HEK293 (cell line): Measurements from ENCODE around the gene AGTR1.

Experiments used
- CTCF ChIA-PET: fragments of 350-600 bp; formaldehyde crosslinking; extraction: SDS; loops from one replicate; lab custom pipeline; 2021; ENCODE audit warnings: antibody characterized with exemption; lab: Yijun Ruan, JAX
- POLR2A ChIA-PET: fragments of 300-600 bp; formaldehyde crosslinking; extraction: SDS; loops from one replicate; lab custom pipeline; 2020; ENCODE audit warnings: antibody characterized with exemption, inconsistent platforms; lab: Yijun Ruan, JAX
- H3K27ac ChIP-seq: fragments of 200-500 bp; sonication (Bioruptor generic); 2 replicates; pipeline ENCODE4 v1.5.1; 2014; ENCODE audit warnings: low read depth, low read length, control low read depth, inconsistent platforms; ENCODE audit errors: extremely low read depth
- H3K36me3 ChIP-seq, 2 experiments: fragments of 200-500 bp in 1 of 2; sonication (Bioruptor generic) in 1 of 2; 1 replicate in 1 of 2; 2 replicates in 1 of 2; pipeline ENCODE4 v1.5.1; 2014 to 2017; ENCODE audit warnings: inconsistent platforms in 2 of 2, low read length in 2 of 2; ENCODE audit not compliant: control insufficient read depth in 2 of 2, insufficient read depth in 1 of 2
- H3K4me1 ChIP-seq: fragments of 200-500 bp; sonication (Bioruptor generic); 2 replicates; pipeline ENCODE4 v1.5.1; 2014; ENCODE audit warnings: mild to moderate bottlenecking, low read length, inconsistent platforms; ENCODE audit not compliant: control insufficient read depth, insufficient read depth
- H3K4me3 ChIP-seq: 2 replicates; pipeline ENCODE4 v1.5.1; 2011; ENCODE audit warnings: low read depth, mild to moderate bottlenecking, control low read depth, low read length, moderate library complexity
- H3K9me3 ChIP-seq: fragments of 200-500 bp; sonication (Bioruptor generic); 2 replicates; pipeline ENCODE4 v1.5.1; 2014; ENCODE audit warnings: low read depth, low read length, inconsistent platforms; ENCODE audit not compliant: control insufficient read depth, insufficient read depth
- BCL11A ChIP-seq: fragments of 450-650 bp; formaldehyde crosslinking; IDR thresholded peaks from 2 replicates; pipeline ENCODE4 v1.5.1; 2016; ENCODE audit warnings: low read depth, missing biosample characterization, missing genetic modification characterization
- KLF1 ChIP-seq: fragments of 450-650 bp; formaldehyde crosslinking; IDR thresholded peaks from 2 replicates; pipeline ENCODE4 v1.5.1; 2016; ENCODE audit warnings: missing biosample characterization, missing genetic modification characterization
- MYNN ChIP-seq: fragments of 450-650 bp; formaldehyde crosslinking; IDR thresholded peaks from 2 replicates; pipeline ENCODE4 v1.5.1; 2016; ENCODE audit warnings: missing biosample characterization, missing genetic modification characterization, borderline replicate concordance
- PRDM1 ChIP-seq: fragments of 450-650 bp; formaldehyde crosslinking; IDR thresholded peaks from 2 replicates; pipeline ENCODE4; 2016; ENCODE audit warnings: missing biosample characterization, missing genetic modification characterization
- ZBTB7A ChIP-seq: fragments of 450-650 bp; formaldehyde crosslinking; IDR thresholded peaks from 2 replicates; pipeline ENCODE4 v1.5.1; 2016; ENCODE audit warnings: low read depth, missing biosample characterization, missing genetic modification characterization
- ZFP41 ChIP-seq: fragments of 450-650 bp; formaldehyde crosslinking; IDR thresholded peaks from 2 replicates; pipeline ENCODE4 v1.5.1; 2016; ENCODE audit warnings: missing biosample characterization, missing genetic modification characterization, borderline replicate concordance
- ZNF184 ChIP-seq: fragments of 450-650 bp; IDR thresholded peaks from 2 replicates; pipeline ENCODE4 v1.5.1; 2018; ENCODE audit warnings: missing biosample characterization, mild to moderate bottlenecking, missing genetic modification characterization
- ZNF223 ChIP-seq: fragments of 450-650 bp; formaldehyde crosslinking; IDR thresholded peaks from 2 replicates; pipeline ENCODE4 v1.5.1; 2016; ENCODE audit warnings: missing biosample characterization, missing genetic modification characterization
- ZNF266 ChIP-seq: fragments of 450-650 bp; formaldehyde crosslinking; IDR thresholded peaks from 2 replicates; pipeline ENCODE4 v1.5.1; 2016; ENCODE audit warnings: missing biosample characterization, missing genetic modification characterization, low read depth
- ZNF391 ChIP-seq: fragments of 450-650 bp; formaldehyde crosslinking; IDR thresholded peaks from 2 replicates; pipeline ENCODE4 v1.5.1; 2016; ENCODE audit warnings: low read depth, missing biosample characterization, missing genetic modification characterization, borderline replicate concordance
- ZNF561 ChIP-seq: fragments of 450-650 bp; IDR thresholded peaks from 2 replicates; pipeline ENCODE4 v1.5.1; 2018; ENCODE audit warnings: missing biosample characterization, missing genetic modification characterization, borderline replicate concordance
- ZNF768 ChIP-seq: fragments of 450-650 bp; formaldehyde crosslinking; IDR thresholded peaks from 2 replicates; pipeline ENCODE4 v1.5.1; 2018; ENCODE audit warnings: missing biosample characterization, mild to moderate bottlenecking, missing genetic modification characterization
- ZNF830 ChIP-seq: fragments of 450-650 bp; IDR thresholded peaks from 2 replicates; pipeline ENCODE4 v1.5.0; 2018; ENCODE audit warnings: missing biosample characterization, missing genetic modification characterization, low read depth, mild to moderate bottlenecking, moderate library complexity
- TF ChIP-seq, protein P1 (sequence below): fragments of 450-650 bp; formaldehyde crosslinking; conservative IDR thresholded peaks from 2 replicates; pipeline ENCODE4 v1.5.1; 2016; ENCODE audit warnings: low read depth, missing biosample characterization, missing genetic modification characterization
- TF ChIP-seq, protein P2 (sequence below): fragments of 450-650 bp; formaldehyde crosslinking; IDR thresholded peaks from 2 replicates; pipeline ENCODE4 v1.5.1; 2017; ENCODE audit warnings: missing biosample characterization, missing genetic modification characterization
- TF ChIP-seq, protein P3 (sequence below): fragments of 450-650 bp; formaldehyde crosslinking; IDR thresholded peaks from 2 replicates; pipeline ENCODE4 v1.5.1; 2016; ENCODE audit warnings: missing biosample characterization, missing genetic modification characterization, low read depth
- TF ChIP-seq, protein P4 (sequence below): fragments of 450-650 bp; formaldehyde crosslinking; IDR thresholded peaks from 2 replicates; pipeline ENCODE4 v1.5.1; 2016; ENCODE audit warnings: missing biosample characterization, missing genetic modification characterization
- TF ChIP-seq, protein P5 (sequence below): fragments of 450-650 bp; formaldehyde crosslinking; IDR thresholded peaks from 2 replicates; pipeline ENCODE4; 2016; ENCODE audit warnings: missing biosample characterization, missing genetic modification characterization
- TF ChIP-seq, protein P6 (sequence below): fragments of 450-650 bp; formaldehyde crosslinking; IDR thresholded peaks from 2 replicates; pipeline ENCODE4 v1.5.1; 2017; ENCODE audit warnings: missing biosample characterization, missing genetic modification characterization

The AGTR1 gene

DNA sequence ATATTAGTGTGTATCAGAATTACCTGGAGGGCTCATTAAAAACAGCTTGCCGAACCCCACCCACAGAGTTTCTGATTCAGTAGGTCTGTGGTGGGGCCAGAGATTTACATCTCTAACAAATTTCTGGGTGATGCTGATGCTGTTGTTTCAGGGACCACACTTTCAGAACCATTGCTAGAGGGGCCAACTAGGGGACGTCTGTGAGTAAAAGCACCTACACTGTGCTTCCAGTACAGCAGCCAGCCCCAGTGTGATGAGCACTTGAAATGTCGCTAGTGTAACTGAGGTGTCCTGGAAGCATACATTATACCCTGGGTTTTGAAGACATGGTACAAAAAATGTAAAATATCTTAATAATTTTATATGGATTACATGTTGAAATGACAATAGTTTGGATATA is 33.0 kb downstream of the AGTR1 start (continued):
- TF ChIP-seq ZNF768 (tag by site-specific recombination) (no peak), ZNF223 (no peak), ZNF830 (tag by site-specific recombination) (no peak), PRDM1 (tag by site-specific recombination) (no peak)
- TF ChIP-seq, protein P1, sequence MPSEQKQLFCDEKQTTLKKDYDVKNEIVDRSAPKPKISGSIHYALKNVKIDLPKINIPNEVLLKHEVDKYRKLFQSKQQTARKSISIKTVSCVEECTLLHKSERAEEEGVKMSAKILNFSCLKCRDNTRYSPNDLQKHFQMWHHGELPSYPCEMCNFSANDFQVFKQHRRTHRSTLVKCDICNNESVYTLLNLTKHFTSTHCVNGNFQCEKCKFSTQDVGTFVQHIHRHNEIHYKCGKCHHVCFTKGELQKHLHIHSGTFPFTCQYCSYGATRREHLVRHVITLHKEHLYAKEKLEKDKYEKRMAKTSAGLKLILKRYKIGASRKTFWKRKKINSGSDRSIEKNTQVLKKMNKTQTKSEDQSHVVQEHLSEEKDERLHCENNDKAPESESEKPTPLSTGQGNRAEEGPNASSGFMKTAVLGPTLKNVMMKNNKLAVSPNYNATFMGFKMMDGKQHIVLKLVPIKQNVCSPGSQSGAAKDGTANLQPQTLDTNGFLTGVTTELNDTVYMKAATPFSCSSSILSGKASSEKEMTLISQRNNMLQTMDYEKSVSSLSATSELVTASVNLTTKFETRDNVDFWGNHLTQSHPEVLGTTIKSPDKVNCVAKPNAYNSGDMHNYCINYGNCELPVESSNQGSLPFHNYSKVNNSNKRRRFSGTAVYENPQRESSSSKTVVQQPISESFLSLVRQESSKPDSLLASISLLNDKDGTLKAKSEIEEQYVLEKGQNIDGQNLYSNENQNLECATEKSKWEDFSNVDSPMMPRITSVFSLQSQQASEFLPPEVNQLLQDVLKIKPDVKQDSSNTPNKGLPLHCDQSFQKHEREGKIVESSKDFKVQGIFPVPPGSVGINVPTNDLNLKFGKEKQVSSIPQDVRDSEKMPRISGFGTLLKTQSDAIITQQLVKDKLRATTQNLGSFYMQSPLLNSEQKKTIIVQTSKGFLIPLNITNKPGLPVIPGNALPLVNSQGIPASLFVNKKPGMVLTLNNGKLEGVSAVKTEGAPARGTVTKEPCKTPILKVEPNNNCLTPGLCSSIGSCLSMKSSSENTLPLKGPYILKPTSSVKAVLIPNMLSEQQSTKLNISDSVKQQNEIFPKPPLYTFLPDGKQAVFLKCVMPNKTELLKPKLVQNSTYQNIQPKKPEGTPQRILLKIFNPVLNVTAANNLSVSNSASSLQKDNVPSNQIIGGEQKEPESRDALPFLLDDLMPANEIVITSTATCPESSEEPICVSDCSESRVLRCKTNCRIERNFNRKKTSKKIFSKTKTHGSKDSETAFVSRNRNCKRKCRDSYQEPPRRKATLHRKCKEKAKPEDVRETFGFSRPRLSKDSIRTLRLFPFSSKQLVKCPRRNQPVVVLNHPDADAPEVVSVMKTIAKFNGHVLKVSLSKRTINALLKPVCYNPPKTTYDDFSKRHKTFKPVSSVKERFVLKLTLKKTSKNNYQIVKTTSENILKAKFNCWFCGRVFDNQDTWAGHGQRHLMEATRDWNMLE = no peak

DNA sequence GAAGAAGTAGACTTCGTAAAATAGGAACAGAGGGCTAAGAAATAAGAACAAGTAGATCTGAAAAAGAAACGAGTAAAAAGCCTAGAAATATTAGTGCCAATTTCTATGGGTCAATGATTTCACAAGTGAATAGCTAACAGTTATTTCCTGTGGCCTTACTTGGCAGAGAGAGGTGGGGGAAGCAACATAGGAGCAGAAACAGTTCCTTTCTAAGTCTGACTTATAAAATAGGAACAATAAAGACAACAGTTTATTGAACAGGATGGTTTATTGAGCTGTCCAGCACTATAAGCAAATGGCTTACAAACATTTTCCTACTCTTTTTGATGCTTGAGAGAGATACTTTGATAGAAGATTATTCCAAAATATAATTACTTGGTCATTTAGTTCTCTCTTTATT is 37.9 kb downstream of the AGTR1 start:
- no peaks in the 10 kb centered on the region for H3K4me1 ChIP-seq
- ChIA-PET POLR2A (no interaction called here), CTCF (interaction anchor here (0.6 to 1.6 kb wide), 3 partner anchors 32 to 208 kb away, joined by 3 to 5 read pairs (median 4); no protein-coding TSS in a partner anchor)
- H3K36me3 ChIP-seq = no peaks in the 10 kb centered on the region
- no peaks in the 10 kb centered on the region for H3K9me3 ChIP-seq
- no peak overlapping the region for H3K27ac ChIP-seq
- no peak overlapping the region for H3K4me3 ChIP-seq
- TF ChIP-seq ZNF184 (tag by site-specific recombination) = no peak
- TF ChIP-seq ZNF391 (tag by site-specific recombination) = no peak
- no peak for TF ChIP-seq BCL11A
- TF ChIP-seq, protein P2, sequence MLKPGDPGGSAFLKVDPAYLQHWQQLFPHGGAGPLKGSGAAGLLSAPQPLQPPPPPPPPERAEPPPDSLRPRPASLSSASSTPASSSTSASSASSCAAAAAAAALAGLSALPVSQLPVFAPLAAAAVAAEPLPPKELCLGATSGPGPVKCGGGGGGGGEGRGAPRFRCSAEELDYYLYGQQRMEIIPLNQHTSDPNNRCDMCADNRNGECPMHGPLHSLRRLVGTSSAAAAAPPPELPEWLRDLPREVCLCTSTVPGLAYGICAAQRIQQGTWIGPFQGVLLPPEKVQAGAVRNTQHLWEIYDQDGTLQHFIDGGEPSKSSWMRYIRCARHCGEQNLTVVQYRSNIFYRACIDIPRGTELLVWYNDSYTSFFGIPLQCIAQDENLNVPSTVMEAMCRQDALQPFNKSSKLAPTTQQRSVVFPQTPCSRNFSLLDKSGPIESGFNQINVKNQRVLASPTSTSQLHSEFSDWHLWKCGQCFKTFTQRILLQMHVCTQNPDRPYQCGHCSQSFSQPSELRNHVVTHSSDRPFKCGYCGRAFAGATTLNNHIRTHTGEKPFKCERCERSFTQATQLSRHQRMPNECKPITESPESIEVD (tag by site-specific recombination) = no peak
- TF ChIP-seq, protein P3, sequence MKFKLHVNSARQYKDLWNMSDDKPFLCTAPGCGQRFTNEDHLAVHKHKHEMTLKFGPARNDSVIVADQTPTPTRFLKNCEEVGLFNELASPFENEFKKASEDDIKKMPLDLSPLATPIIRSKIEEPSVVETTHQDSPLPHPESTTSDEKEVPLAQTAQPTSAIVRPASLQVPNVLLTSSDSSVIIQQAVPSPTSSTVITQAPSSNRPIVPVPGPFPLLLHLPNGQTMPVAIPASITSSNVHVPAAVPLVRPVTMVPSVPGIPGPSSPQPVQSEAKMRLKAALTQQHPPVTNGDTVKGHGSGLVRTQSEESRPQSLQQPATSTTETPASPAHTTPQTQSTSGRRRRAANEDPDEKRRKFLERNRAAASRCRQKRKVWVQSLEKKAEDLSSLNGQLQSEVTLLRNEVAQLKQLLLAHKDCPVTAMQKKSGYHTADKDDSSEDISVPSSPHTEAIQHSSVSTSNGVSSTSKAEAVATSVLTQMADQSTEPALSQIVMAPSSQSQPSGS (tag by site-specific recombination) = no peak
- no peak for TF ChIP-seq ZNF266 (tag by site-specific recombination)
- no peak for TF ChIP-seq KLF1 (tag by site-specific recombination)
- no peak for TF ChIP-seq ZBTB7A (tag by site-specific recombination)
- TF ChIP-seq, protein P4, sequence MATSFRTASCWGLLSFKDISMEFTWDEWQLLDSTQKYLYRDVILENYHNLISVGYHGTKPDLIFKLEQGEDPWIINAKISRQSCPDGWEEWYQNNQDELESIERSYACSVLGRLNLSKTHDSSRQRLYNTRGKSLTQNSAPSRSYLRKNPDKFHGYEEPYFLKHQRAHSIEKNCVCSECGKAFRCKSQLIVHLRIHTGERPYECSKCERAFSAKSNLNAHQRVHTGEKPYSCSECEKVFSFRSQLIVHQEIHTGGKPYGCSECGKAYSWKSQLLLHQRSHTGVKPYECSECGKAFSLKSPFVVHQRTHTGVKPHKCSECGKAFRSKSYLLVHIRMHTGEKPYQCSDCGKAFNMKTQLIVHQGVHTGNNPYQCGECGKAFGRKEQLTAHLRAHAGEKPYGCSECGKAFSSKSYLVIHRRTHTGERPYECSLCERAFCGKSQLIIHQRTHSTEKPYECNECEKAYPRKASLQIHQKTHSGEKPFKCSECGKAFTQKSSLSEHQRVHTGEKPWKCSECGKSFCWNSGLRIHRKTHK (tag by site-specific recombination) = no peak

DNA sequence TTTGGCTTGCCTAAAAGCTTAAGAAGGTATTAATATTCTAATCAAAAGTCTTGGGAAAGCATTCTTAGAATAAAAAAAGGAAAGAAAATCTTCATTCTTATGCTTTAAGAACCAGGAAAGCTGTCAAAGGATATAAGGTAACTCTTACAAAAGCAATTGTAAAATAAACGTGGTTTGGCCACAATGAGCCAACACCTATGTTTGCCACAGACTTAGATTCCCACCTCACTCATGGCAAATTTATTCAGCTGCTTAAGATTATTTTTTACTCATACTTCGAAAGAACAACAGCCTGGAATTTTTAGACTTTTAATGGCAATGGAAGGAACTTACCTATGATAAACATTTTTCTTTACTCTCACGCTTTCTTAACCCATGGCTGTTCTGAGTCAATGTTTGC is 38.4 kb downstream of the AGTR1 start:
- Histone ChIP-seq H3K9me3 (no peaks in the 10 kb centered on the region), H3K4me1 (no peaks in the 10 kb centered on the region), H3K4me3 (no peak overlapping the region), H3K36me3 (no peaks in the 10 kb centered on the region), H3K27ac (no peak overlapping the region)
- CTCF ChIA-PET = interaction anchor here (0.7 to 1.6 kb wide), 2 partner anchors 125 to 208 kb away, joined by 3 to 5 read pairs; no protein-coding TSS in a partner anchor
- POLR2A ChIA-PET = no interaction called here
- TF ChIP-seq, protein P5, sequence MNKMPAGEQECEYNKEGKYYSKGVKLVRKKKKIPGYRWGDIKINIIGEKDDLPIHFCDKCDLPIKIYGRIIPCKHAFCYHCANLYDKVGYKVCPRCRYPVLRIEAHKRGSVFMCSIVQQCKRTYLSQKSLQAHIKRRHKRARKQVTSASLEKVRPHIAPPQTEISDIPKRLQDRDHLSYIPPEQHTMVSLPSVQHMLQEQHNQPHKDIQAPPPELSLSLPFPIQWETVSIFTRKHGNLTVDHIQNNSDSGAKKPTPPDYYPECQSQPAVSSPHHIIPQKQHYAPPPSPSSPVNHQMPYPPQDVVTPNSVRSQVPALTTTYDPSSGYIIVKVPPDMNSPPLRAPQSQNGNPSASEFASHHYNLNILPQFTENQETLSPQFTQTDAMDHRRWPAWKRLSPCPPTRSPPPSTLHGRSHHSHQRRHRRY (tag by site-specific recombination) = no peak
- TF ChIP-seq ZNF561 (tag by site-specific recombination) (no peak), ZFP41 (tag by site-specific recombination) (no peak), MYNN (tag by site-specific recombination) (no peak)
- TF ChIP-seq, protein P6, sequence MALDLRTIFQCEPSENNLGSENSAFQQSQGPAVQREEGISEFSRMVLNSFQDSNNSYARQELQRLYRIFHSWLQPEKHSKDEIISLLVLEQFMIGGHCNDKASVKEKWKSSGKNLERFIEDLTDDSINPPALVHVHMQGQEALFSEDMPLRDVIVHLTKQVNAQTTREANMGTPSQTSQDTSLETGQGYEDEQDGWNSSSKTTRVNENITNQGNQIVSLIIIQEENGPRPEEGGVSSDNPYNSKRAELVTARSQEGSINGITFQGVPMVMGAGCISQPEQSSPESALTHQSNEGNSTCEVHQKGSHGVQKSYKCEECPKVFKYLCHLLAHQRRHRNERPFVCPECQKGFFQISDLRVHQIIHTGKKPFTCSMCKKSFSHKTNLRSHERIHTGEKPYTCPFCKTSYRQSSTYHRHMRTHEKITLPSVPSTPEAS = no peak
